Posterior cingulate gyrus (tissue), 11 donors: ENCODE data around the gene GABRB2.
"Not testable (repeated sequence)": the region's sequence is repeated elsewhere in the genome, so short reads cannot be mapped to it uniquely, and the experiment has no call there.

Source experiments
- DNase-seq, 10 donors: peaks; one replicate each; pipeline versions ENCODE4 v3.0.0 to v3.0.0-alpha.2; 2020 to 2021; ENCODE audit warnings: mixed read lengths in 3 of 10
- intact Hi-C: fragments of 100-400 bp; cut with DNase I; formaldehyde crosslinking; loops from one replicate; pipeline ENCODE4 v1.15.1; 2023

Gene GABRB2

GRCh38 chr5:161546470-161547301 is at the start of gene GABRB2:
TSS of gene GABRB2 (minus strand) at chr5:161546725. CDS start at chr5:161546643, 82 bp downstream.
- peak; percentile 52 to 95 (median 76) for DNase-seq
- intact Hi-C loops = loop anchor here (5.0 to 10.0 kb wide), 2 partner anchors 301 to 1042 kb away; partner anchors contain the start of gene GABRA1

GRCh38 chr5:161585798-161586197 is 39.3 kb upstream of the GABRB2 start:
- intact Hi-C loops = no loop called here
- DNase-seq = no peak

GRCh38 chr5:161580621-161581020 is 34.1 kb upstream of the GABRB2 start:
- intact Hi-C loops = no loop called here
- DNase-seq = no peak

GRCh38 chr5:161572914-161573313 is 26.4 kb upstream of the GABRB2 start:
- intact Hi-C loops = no loop called here
- DNase-seq = no peak

- no peak for DNase-seq
- intact Hi-C loops = no loop called here
Measured at GRCh38 chr5:161566081-161566480, 19.6 kb upstream of the GABRB2 start.

- no peak for DNase-seq
- intact Hi-C loops = no loop called here
Measured at GRCh38 chr5:161562446-161562845, 15.9 kb upstream of the GABRB2 start.

GRCh38 chr5:161549106-161549505 is 2.6 kb upstream of the GABRB2 start:
- peak in 5 of 10 donors; percentile 20 to 88 (median 83) for DNase-seq
- intact Hi-C loops = loop anchor here (5.0 to 10.0 kb wide), 2 partner anchors 298 to 1044 kb away; partner anchors contain the start of gene GABRA1

- intact Hi-C loops = loop anchor here (5.0 to 10.0 kb wide), 2 partner anchors 299 to 1044 kb away; partner anchors contain the start of gene GABRA1
- peak in 1 of 10 donors; percentile 70 for DNase-seq
Measured at GRCh38 chr5:161548487-161549094, 2.1 kb upstream of the GABRB2 start.

- intact Hi-C loops = loop anchor here (5.0 to 10.0 kb wide), 2 partner anchors 299 to 1043 kb away; partner anchors contain the start of gene GABRA1
- peak in 8 of 10 donors; percentile 12 to 87 (median 50) for DNase-seq
Measured at GRCh38 chr5:161547738-161548486, 1.4 kb upstream of the GABRB2 start.

- intact Hi-C loops = loop anchor here (5.0 to 10.0 kb wide), 2 partner anchors 300 to 1043 kb away; partner anchors contain the start of gene GABRA1
- DNase-seq = peak in 1 of 10 donors; percentile 6
Measured at GRCh38 chr5:161547406-161547737, 847 bp upstream of the GABRB2 start.

GRCh38 chr5:161546095-161546469 is 443 bp downstream of the GABRB2 start:
- peak in 1 of 10 donors; percentile 7 for DNase-seq
- intact Hi-C loops = loop anchor here (5.0 to 10.0 kb wide), 2 partner anchors 301 to 1041 kb away; partner anchors contain the start of gene GABRA1

- peak in 2 of 10 donors; percentile 8 to 52 for DNase-seq
- intact Hi-C loops = loop anchor here (5.0 to 10.0 kb wide), 2 partner anchors 302 to 1041 kb away; partner anchors contain the start of gene GABRA1
Measured at GRCh38 chr5:161545344-161546094, 1.0 kb downstream of the GABRB2 start.

GRCh38 chr5:161544350-161544765 is 2.2 kb downstream of the GABRB2 start:
- DNase-seq = peak; percentile 33 to 95 (median 64)
- intact Hi-C loops = loop anchor here (10.0 kb wide), 1 partner anchor 1040 kb away; no protein-coding TSS in a partner anchor

- intact Hi-C loops = no loop called here
- no peak for DNase-seq
Measured at GRCh38 chr5:161539016-161539415, 7.5 kb downstream of the GABRB2 start.

- intact Hi-C loops = no loop called here
- no peak for DNase-seq
Measured at GRCh38 chr5:161535762-161536161, 10.8 kb downstream of the GABRB2 start.

GRCh38 chr5:161530700-161531099 is 15.8 kb downstream of the GABRB2 start:
- DNase-seq = peak in 4 of 10 donors; percentile 23 to 82 (median 73)
- intact Hi-C loops = no loop called here

GRCh38 chr5:161513942-161514341 is 32.6 kb downstream of the GABRB2 start:
- intact Hi-C loops = no loop called here

GRCh38 chr5:161507591-161507990 is 38.9 kb downstream of the GABRB2 start:
- no peak for DNase-seq
- intact Hi-C loops = no loop called here

More at GRCh38 chr5:161513942-161514341, 32.6 kb downstream of the GABRB2 start:
- peak in 3 of 10 donors; percentile 30 to 68 (median 58) for DNase-seq

- intact Hi-C loops = not testable (repeated sequence)
- peak in 1 of 10 donors; percentile 70 for DNase-seq
Measured at GRCh38 chr5:161505160-161505559, 41.4 kb downstream of the GABRB2 start.
